Rectal smooth muscle tissue (tissue), 1 donor: ENCODE data around the gene GRIN2A.

ENCODE experiments used
- H3K27ac ChIP-seq: one replicate; pipeline ENCODE4 v1.7.0; 2013; ENCODE audit warnings: low read depth, low read length, inconsistent platforms
- H3K27me3 ChIP-seq: one replicate; pipeline ENCODE4 v1.7.0; 2013; ENCODE audit warnings: low read length; ENCODE audit not compliant: control insufficient read depth, insufficient read depth
- H3K36me3 ChIP-seq: one replicate; pipeline ENCODE4 v1.7.0; 2013; ENCODE audit warnings: low read length; ENCODE audit not compliant: control insufficient read depth, insufficient read depth
- H3K4me1 ChIP-seq: one replicate; pipeline ENCODE4 v1.7.0; 2013; ENCODE audit warnings: low read length; ENCODE audit not compliant: control insufficient read depth, insufficient read depth
- H3K4me3 ChIP-seq: one replicate; pipeline ENCODE4 v1.7.0; 2013; ENCODE audit warnings: low read length
- H3K9ac ChIP-seq: one replicate; pipeline ENCODE4 v1.7.0; 2013; ENCODE audit warnings: low read length

The GRIN2A gene

DNA sequence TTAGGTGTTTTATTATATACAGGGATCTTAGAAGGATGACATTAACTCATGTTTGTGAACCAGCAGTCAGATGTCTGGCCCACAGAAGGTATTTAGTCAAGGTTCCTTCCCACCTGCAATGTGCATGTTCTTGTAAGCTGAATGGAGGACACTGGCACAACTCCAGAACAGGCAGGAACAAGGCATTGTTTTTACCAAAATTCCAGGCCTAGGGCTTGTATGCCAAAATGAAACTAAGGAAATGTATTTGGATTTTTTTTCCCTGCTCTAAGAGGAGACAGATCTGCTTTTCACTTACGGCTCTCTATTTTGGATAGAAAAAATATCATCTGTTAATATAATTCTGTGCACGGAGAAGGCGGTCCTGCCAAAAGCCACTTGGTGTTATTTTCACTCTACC, 312.5 kb downstream of the GRIN2A start:
- Histone ChIP-seq H3K27ac (no peak overlapping the region), H3K4me1 (no peaks in the 10 kb centered on the region), H3K36me3 (no peaks in the 10 kb centered on the region), H3K9ac (no peak overlapping the region), H3K4me3 (no peak overlapping the region), H3K27me3 (no peaks in the 10 kb centered on the region)

DNA sequence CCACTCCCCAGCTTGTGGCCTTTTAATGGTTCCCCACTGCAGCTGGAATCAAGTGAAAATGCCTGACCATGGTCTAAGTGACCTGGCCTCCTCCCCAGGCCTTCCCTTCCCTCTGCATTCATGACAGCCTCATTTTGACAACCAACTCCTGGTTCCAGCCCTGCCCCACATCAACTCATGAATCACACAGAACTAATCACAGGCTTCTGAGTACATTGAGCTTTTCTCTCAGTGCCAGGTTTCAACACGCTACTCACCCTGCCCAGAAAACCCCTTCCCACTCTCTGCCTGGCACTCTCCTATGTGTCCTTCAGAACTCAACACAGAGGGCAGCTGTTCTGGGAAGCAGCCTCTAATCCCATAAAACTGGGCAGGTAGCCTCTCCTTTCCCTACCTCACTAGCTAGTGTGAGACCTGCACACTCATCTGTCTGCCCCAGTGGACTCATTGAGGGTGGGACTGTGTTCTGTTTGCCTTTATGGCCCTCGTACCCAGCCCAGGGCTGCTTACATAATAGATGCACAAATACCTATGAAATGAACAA, 313.6 kb downstream of the GRIN2A start:
- Histone ChIP-seq H3K9ac (no peak overlapping the region), H3K36me3 (no peaks in the 10 kb centered on the region), H3K4me1 (no peaks in the 10 kb centered on the region), H3K27me3 (no peaks in the 10 kb centered on the region), H3K27ac (no peak overlapping the region), H3K4me3 (no peak overlapping the region)

DNA sequence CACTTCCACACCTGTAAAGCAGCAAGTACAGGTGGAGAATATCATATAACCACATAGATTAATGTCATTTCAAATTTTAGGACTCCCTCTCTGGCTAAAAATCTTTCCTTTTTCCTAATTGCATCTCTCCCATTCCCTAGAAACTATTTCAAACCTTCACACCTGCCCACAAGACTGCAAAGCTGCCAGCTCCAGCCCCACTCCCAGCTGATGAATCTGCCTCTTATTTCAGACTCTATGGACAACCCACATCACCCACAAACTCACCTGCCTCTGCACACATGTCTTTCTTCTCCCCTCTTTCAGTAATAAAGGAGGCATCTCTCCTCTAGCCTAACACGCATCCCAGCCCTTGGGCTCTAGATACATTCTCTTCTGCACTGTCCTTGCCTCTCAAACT, 315.1 kb downstream of the GRIN2A start:
- H3K27ac ChIP-seq = no peak overlapping the region

DNA sequence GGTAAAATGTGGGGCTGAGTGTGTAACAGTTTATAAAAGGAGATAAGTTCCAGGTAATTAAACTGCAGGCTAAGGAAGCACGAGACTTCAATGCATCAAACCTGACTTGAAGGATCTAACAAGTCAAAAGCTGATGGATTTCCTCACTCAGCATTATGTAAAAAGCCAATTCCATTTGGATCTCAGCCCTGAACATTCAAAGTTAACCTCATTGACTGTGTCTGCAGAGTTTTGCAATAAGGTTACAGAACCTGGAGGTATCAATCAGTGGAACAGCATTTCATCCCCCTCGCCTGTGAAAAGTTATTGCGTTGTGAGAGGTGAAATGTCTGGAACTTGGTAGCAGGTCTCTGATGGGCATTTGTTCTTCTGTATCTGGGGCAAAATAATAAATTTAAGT, 317.8 kb downstream of the GRIN2A start:
- Histone ChIP-seq H3K9ac (no peak overlapping the region), H3K36me3 (no peaks in the 10 kb centered on the region), H3K27ac (no peak overlapping the region), H3K4me1 (no peaks in the 10 kb centered on the region), H3K27me3 (no peaks in the 10 kb centered on the region), H3K4me3 (no peak overlapping the region)

More for the DNA sequence above, 315.1 kb downstream of the GRIN2A start:
- Histone ChIP-seq H3K36me3 (no peaks in the 10 kb centered on the region), H3K9ac (no peak overlapping the region), H3K27me3 (no peaks in the 10 kb centered on the region), H3K4me3 (no peak overlapping the region), H3K4me1 (no peaks in the 10 kb centered on the region)

DNA sequence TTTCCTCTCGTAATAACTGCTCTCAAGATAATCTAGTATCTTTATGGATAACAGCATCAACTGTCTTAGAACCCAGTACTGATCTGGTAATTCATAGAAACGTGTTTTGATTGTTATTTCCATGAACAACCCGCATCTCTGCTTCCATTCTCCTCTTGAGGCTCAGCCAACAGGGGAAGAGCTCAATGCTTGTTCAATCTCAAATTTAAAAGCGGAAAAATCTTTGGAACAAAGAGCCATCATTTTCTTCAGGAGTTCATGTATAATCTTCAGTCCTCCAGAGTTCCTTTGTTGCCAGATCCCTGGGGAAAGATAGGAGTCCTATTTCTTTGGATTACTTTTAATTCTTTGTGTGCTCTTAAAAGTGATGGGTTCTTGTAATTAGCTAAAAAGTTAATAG, 319.9 kb downstream of the GRIN2A start:
- H3K27ac ChIP-seq = no peak overlapping the region
- H3K36me3 ChIP-seq = no peaks in the 10 kb centered on the region
- no peaks in the 10 kb centered on the region for H3K27me3 ChIP-seq
- no peaks in the 10 kb centered on the region for H3K4me1 ChIP-seq
- H3K9ac ChIP-seq = no peak overlapping the region
- H3K4me3 ChIP-seq = no peak overlapping the region

DNA sequence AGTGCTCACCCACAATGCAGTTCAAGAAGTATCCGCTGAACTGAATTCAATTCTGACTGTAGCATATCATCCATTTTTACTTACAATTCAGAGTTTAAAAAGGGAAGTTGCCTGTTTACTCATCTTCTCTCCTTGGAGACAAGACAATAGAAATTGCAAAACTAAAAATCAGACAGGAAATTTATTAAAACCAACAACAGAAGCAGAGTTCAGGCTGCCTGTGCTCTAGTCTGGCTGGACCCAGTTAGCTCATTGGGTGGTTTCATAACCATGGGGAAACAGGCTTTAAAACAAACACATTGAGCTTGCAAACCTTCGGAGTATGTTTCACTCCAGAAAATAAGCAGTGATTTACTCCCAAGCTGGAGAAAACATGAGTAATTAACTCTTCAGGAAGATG, 321.4 kb downstream of the GRIN2A start:
- Histone ChIP-seq H3K27me3 (no peaks in the 10 kb centered on the region), H3K36me3 (no peaks in the 10 kb centered on the region), H3K27ac (no peak overlapping the region), H3K9ac (no peak overlapping the region), H3K4me1 (no peaks in the 10 kb centered on the region), H3K4me3 (no peak overlapping the region)

DNA sequence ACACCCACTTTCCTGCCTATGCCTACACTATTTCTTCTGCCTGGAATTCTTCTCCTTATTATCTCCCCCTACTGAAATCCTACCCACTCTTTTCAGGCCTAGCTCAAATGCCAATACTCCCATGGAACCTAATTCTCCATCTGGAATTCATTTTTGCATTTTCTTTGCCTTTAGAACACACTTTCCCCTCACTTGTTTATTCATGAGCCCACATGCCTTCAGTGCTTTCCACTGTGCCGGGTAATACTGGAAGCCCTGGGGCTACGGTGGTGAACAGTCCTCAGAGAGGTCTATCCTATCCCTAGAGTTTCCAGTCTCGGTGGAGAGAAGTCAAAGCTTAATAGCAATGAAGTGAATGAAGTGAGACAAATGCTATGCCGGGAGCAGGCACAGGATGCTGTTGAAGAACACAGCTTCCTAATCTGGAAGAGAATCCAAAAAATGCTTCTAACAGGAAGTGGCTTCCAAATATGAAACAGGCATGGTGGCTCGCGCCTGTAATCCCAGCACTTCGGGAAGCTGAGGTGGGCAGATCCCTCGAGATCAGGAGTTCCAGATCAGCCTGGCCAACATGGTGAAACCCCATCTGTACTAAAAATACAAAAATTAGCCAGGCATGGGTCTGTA, 322.4 kb downstream of the GRIN2A start:
- no peak overlapping the region for H3K27ac ChIP-seq

DNA sequence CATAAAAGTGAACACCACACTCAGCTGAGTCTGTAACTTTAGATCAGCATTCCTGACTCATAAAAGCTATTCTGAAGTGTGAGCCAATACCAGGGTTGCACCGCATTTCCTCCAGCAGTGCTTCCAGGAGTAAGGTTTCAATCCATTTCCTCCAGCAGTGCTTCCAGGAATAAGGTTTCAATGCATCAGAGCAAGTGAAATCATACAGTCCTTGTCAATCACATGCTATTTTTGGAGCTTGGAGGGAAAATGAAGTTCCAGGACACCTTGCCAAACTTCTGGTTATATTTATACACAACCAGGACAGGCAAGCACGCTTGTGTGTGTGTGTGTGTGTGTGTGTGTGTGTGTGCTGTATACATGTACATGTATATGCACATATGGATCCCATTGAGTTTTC, 327.6 kb downstream of the GRIN2A start:
- Histone ChIP-seq H3K9ac (no peak overlapping the region), H3K4me3 (no peak overlapping the region), H3K27ac (no peak overlapping the region), H3K36me3 (no peaks in the 10 kb centered on the region), H3K4me1 (no peaks in the 10 kb centered on the region), H3K27me3 (no peaks in the 10 kb centered on the region)

More for the DNA sequence above, 322.4 kb downstream of the GRIN2A start:
- Histone ChIP-seq H3K4me3 (no peak overlapping the region), H3K27me3 (no peaks in the 10 kb centered on the region), H3K4me1 (no peaks in the 10 kb centered on the region), H3K36me3 (no peaks in the 10 kb centered on the region), H3K9ac (no peak overlapping the region)

DNA sequence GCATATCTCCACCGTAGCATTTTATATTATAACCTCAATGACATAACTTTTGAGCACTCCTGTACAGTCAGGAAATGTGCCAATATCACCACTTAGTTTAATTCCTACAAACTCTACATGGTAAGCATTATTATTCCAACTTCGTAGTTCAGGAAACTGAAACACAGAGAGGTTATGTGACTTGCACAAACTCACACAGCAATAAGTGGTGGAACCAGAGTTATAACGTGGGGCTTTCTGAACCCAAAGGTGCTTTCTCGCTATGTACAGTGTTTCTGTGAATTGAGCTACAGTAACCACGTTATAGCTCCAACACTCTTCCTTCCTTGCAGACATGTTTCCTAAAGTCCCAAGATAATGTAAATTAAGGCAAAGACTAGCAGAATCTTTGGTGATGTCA, 330.2 kb downstream of the GRIN2A start:
- H3K4me3 ChIP-seq = no peak overlapping the region
- no peak overlapping the region for H3K27ac ChIP-seq
- no peak overlapping the region for H3K9ac ChIP-seq
- no peaks in the 10 kb centered on the region for H3K4me1 ChIP-seq
- no peaks in the 10 kb centered on the region for H3K27me3 ChIP-seq
- no peaks in the 10 kb centered on the region for H3K36me3 ChIP-seq

DNA sequence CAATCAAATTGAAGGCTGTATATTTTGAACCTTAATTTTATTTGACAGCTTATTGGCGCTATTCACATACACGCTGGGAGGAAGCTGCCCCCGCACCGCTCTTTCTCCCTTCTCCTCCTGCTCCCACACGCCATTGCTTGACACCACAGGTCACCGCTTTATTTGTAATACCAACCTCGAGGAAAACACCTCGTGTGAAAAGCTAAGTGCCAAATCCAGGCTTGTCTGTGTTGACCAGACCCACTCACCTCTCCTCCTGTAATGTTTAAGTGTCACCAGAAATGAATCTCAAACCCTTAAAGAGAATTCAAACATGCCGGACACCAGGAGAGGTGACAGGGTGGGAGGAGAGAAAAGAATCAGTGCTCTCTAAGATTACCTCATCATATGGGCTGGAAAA, 331.4 kb downstream of the GRIN2A start:
- Histone ChIP-seq H3K9ac (no peak overlapping the region), H3K27me3 (no peaks in the 10 kb centered on the region), H3K27ac (no peak overlapping the region), H3K4me3 (no peak overlapping the region), H3K36me3 (no peaks in the 10 kb centered on the region), H3K4me1 (no peaks in the 10 kb centered on the region)

DNA sequence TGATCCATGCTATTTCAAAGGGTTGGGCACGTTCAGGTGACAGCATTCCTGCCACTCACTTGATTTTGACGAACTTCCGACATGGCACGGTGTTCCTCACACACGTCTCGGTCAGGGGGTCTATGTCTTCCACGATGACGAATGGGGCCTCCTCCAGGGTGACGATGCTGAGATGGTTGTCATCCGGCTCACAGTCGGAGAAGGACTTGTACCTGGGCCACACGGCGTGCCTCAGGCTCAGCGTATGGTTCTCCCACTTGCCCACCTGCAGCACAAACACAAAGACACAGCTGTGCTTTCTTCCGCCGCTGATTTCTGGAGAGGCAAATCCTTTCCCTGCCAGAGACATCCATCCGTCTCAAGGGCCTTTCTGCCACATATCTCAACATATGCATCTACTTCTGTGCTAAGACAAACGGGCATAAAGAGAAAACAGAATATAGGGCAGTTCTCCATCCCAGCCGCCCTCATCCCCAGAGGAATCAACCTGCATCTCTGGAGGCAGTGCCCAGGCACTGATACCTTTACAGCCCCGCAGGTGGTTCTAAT, 332.5 kb downstream of the GRIN2A start:
- no peak overlapping the region for H3K27ac ChIP-seq
- H3K36me3 ChIP-seq = no peaks in the 10 kb centered on the region
- no peaks in the 10 kb centered on the region for H3K27me3 ChIP-seq
- no peaks in the 10 kb centered on the region for H3K4me1 ChIP-seq
- no peak overlapping the region for H3K9ac ChIP-seq
- no peak overlapping the region for H3K4me3 ChIP-seq

DNA sequence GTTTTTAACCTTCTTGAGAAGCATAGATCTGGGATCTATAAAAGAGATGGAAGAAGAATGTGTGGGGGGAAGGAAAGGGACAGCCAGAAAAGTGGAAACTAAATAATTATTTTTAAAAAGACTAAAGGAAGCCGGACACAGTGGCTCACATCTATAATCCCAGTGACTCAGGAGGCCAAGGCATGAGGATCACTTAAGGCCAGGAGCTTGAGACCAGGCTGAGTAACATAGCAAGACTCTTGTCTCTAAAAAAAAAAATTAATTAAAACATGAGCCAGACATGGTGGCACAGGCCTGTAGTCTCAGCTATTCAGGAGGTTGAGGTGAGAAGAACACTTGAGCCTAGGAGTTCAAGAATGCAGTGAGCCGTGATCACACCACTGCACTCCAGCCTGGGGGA, 335.1 kb downstream of the GRIN2A start:
- Histone ChIP-seq H3K9ac (no peak overlapping the region), H3K36me3 (no peaks in the 10 kb centered on the region), H3K4me1 (no peaks in the 10 kb centered on the region), H3K27me3 (no peaks in the 10 kb centered on the region), H3K27ac (no peak overlapping the region), H3K4me3 (no peak overlapping the region)
